HK-2 (cell line): ENCODE results near the gene FAM174B.

Source experiments
- DNase-seq: peaks from one replicate; pipeline ENCODE4 v3.0.0-alpha.2; 2018; ENCODE audit not compliant: unreplicated experiment

FAM174B gene

DNA sequence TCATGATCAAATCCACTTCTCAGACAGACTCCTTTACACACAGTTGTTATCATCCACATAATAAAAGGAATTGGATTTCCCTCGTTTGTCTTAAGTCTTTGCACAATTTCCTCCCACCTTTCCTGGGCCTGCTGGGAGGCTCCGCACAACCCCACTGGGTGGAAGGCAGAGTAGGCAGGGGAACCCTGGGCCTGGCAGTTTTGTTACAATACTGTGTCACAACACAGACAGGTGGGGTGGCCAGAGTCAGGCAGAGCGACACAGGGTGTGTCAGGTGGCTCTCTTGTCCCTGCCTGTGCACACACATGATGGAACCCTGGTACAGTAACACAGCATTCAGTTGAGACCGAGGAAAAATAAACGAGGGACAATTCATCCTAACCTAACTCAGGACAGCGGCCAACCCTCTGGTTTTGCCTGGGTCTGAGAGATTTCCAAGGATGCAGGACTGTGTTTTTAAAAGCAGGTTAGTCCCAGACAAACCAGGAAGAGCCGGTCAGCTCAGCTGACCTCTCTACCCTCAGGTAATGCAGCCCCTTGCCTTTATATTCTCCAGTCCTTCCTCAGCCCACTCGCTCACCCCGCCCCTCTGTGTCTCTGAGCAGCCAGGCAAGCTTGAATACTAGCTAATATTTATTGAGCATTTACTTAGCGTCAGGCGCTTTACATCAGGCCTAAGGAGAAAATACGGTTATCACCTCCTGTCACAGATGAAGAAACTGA lies 8.8 kb upstream of the FAM174B start:
- no peak for DNase-seq

DNA sequence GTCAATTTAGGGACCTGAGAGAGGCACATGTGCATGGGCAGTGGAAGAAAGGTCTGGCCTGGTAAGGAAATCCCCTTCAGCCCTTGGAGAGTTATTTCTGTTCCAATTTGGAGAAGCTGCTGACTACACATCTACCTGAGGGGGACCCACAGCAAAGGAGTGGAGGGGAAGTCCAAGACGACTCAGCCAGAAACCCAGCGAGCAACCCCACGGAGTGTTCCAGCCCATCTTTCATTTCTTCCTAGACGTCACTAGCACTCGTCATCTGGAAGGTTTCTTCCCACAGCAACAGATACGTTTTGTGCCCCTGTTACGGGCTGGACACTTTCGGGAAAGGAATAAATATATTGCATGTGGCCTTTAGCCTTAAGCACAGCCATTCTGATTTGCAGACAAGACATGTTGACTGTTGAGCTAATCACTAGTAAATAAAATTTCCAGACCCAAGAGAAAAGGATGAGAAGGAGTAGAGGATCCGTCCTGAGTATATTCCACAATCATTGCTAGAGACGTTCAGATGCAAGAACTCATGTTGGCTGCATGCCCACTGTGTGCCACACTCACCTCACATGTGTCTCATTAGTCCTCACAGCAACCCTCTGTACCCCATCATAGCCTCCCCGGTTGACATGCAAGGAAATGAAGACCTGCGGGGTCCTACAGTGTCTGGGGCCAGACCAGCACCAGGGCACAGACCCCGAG lies 7.8 kb upstream of the FAM174B start:
- no peak for DNase-seq

DNA sequence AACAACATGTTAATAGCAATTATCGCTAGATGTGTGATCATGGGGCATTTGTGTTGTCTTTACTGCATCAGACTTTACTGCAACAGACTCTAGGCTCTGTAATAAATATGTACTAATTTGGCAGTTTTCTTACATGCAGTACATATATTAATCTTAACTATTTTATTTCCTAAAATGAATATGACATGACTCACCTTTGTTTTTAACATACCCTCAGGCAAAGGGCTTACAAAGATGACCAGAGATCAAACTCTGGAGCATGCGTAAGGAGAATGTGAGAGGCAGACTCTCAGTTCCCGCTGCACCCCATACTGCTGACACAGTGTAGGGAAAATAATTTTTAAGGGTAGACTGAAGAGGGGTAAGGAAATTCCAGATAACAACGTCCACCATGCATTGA lies 7.2 kb upstream of the FAM174B start:
- DNase-seq, result no peak

DNA sequence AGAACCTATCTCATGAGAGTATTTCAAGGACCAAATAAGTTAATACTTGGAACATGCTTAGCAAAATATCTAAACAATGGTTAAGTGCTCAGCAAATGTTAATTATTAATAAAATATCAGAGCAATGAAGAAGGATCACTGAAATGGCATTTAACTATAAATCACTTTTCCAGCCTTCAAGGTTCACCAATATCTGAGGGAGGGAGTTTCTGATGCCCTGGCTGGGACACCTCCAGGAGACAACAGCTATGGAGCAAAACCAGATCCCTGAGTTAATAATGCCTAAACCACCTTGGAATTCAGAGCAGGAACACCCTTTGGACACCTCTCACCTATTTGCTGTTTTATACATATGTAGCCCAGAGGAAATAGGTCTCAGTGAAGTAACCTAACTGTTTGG lies 6.4 kb upstream of the FAM174B start:
- no peak for DNase-seq

DNA sequence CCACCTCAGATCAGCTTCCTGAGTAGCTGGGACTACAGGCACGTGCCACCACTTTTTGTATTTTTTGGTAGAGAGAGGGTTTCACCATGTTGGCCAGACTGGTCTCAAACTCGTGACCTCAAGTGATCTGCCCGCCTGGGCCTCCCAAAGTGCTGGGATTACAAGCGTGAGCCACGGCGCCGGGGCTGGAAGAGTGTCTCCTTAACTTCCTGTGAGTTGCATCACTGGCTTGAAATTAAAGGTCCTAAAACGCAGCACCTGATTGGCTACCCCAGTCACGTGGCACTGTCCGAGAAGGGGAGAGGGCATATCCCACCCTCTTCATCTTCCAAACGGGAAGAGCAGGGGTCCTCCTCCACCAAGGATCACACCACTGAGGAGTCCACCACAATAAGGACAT lies 5.5 kb upstream of the FAM174B start:
- DNase-seq, result no peak

DNA sequence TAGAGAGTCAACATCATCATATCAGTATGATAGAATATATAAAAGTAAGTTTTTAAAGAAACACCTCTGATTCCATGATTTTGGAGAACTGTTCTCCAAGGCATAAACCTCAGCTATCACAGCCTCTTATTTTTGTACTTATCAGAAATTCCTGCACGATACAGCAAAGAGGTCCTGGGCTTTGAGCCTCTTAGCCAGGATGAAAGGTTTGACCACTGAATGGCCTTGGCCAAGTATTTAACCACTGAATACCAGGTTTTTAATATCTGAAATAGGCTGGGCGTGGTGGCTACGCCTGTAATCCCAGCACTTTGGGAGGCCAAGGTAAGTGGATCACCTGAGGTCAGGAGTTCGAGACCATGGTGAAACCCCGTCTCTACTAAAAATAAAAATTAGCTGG lies 1.9 kb upstream of the FAM174B start:
- DNase-seq, result no peak

DNA sequence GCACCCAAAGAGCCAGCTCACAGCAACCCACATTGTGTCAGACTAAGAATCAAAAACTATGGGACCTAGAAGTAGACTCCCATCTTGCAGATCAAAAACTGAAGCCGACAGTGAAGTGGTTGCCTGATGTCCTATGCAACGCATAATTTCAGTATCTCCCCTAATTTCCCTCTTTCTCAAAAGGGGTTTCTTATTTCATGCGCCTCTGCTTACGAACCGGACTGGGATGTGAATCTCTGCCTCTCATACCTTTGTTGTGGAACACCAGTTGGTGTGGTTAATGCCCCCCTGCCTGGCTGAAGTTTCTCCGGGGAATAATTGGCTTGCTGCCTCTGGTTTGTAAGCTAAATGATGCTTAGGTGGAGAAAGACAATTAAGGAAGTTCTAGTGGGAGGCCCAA lies 514 bp upstream of the FAM174B start:
- no peak for DNase-seq

DNA sequence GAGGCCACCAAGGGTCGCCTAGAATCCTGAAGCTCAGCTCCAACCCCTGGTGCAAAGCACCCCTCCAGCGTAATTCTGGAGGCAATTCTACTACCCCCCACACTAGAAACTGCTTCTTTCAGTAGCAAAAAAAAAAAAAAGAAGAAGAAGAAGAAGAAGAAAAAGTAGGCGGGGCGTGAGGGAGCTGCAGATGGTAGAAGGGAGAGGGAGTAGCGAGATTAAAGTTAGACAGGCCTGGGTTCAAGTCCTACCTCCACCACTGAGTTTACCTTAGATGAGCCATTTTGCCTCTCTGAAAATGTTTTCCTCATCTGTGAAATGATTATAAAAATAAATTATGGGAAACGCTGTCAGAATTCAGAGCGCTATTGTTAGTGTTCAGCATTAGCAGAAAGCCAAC lies 913 bp downstream of the FAM174B start:
- DNase-seq, result no peak

DNA sequence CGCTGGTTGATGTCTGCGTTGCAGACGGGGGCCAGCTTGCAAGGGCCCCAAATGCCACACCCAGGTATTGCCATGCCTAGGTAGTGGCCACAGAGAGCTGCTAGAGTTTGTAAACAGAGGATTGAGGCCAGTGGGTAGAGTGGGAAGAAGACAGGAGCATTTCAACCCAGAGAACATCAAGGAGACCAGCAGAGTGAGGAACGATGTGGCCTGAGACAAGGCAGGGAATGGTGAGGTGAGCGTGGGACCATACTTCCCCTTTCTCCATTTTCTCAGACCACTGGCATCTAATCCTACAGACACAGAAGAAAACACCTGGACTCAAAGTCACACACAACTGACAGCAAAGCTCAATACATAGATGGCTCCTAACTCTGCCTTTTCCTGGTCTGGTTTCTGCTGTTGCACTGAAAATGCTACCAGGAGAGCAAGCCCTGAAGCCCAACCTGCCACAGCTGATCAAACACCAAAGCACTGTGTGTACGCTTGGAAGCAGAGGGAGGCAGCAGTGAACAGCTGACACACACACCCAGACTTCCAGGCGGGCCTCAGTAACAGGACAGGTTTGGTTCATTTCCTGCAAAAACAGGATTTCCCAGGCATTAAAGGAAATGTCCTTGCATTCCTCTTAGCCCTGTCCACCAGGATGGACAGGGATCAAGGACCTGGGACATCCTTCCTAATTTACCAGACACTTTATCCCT lies 1.6 kb downstream of the FAM174B start:
- DNase-seq, result no peak

DNA sequence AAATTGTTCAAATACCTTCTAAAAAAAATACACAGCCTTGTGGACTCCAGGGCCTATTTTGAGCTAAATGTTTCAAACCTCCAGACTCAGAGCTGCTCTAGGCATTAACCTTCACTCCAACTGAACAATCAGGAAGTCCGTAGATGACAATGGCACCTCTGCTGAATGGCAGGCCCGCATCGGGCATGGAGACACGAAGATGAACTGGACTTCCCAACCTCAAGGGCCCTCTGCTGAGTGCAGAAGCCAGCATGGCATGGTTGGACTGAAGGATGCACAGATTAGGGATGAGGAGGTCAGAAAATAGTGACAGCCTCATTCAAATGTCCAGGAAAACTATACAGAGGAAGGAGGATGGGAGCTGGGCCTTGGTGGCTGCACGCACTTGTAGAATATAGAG lies 2.2 kb downstream of the FAM174B start:
- DNase-seq, result no peak

DNA sequence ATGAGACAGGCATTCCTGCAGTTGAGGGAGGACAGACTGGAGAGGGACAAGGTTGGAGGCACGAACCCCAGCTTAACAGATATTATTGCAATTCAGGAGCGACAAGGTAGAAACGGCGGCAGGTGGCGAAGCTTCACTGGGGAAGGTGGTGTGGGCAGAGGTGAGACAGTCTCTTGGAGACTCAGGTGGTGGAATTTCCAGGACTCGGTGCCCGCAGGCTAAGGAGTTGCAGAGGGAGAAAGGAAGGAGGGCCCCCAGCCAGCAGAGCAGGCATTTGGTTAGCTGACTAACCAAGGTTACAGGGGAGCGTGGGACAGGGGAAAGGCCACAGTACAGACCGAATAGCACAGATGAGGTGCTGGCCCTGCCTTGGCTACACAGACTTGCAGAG lies 3.0 kb downstream of the FAM174B start:
- DNase-seq, result no peak

DNA sequence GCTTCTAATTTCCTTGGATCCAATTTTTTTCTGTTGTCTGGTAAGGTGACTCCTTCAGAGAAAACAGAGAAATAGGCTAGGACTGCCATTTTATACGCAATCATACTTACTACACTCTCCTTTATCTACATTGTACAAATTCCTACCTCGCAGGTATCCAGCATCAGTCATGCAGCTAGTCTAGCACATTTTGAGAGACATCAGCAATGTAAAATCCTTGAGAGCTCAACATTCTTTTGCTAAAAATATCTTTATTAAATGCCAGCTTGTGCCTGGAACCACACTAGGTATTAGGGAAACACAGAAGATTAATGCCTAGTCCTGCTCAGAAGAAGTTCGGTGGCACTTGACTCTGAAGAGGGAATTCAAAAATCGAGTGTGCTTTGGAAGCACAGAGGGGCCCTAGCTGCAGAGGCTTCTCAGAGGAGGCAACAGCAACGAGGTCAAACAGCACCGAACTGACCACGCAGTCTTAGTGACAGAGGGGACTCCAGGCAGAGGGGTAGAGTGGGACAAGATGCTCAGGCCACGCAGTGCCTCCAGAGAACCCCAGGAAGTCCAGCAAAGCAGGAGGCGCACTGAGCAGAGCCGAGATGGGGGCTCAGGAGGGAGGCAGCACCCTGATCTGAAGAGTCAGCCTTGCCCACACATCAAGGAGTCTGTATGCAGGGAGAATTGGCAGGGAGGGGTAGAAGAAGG lies 3.5 kb downstream of the FAM174B start:
- no peak for DNase-seq

DNA sequence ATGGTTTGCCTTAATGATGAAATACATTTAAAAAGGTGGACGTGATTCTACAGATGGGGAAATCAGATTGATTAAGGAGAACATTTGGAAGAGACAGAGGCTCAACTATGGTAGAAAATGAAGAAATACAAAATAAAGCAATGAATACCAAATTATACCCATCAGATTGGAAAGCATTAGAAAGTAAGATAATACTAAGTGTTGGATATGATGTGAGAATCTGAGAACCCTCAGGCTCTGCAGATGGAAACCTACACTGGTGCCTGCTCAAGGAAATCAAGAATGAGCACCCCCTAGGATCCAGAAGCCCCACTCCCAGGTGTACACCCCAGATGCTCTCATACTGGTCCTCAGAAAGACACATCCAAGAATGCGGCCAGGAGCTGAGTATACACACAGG lies 4.6 kb downstream of the FAM174B start:
- no peak for DNase-seq

DNA sequence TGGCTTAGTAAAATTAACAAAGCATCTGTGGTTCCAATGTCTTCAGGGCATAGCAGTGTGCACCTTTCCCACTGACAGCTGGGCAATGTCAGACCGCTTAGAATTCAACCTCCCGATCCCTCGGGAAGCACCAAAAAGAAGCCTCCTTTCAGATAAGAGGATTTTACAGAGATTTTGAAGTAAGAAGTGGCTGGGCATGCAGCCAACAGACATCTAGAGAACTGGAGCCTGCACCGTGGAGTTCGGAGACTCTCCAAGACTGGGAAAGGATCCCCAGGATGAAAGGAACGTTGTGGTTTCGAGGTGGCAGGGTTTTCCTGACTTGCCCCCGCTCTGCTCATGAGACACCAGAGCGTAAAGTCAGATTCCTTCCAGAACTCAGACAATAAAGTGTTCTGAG lies 5.3 kb downstream of the FAM174B start:
- DNase-seq, result no peak

DNA sequence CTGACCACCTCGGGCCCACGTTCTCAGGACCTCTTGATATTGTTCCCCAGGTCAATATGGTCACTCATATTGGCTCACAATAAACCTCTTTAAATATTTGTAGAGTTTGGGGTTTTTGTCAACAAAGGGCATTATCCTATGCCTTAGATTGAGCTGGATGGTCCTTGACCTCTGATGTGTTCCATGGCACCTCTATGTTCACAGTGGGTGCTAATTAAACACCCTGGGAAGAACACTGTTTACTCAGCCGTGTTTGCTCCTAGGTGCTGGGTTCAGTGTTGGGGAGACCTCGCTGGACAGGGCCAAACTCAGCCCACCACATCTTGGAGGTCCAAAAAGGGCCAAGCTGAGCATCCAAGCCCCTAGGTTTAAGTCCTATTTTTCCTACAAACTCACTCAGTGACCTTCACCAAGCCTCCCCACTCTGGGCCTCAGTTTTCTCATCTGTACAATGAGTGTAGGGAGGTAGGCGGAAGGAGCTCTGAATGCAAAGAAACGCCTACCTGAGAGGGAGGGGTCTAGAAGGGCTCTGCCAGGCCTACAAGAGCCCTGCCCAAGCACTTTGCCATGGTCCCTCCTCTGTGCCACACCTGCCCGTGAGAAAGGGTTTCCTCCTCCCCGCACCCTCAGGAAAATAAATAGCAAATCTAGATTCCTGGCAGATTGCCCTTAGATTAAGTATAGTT lies 7.2 kb downstream of the FAM174B start:
- no peak for DNase-seq

DNA sequence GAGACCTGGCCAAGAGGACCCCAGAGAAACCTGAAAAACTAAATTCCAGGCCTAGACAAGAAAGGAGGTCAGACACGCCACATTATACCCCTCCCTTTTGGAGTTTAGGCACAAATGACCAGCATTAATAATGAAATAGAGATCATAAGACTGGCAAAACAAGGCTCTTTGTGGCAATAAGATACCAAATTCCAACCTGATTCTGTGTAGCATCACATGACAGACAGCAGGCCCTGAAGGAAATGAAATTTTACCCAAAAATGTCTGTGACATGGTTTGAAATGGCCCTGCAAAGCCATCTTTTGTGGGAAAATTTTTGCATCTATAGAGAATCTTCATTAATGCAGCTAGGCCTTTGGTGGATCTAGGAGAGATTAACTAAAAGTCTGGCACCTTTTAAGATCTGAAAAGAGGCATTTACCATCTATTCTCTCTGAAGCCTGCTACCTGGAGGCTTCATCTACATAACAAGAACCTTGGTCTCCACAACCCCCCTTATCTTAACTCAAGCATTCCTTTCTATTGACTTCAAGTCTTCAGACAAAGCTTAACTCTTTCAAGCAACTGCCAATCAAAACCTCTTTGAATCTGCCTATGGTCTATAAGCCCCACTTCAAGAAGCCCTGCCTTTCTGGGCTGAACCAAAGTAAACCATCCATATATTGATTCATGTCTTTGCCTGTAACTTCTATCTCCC lies 8.0 kb downstream of the FAM174B start:
- no peak for DNase-seq

DNA sequence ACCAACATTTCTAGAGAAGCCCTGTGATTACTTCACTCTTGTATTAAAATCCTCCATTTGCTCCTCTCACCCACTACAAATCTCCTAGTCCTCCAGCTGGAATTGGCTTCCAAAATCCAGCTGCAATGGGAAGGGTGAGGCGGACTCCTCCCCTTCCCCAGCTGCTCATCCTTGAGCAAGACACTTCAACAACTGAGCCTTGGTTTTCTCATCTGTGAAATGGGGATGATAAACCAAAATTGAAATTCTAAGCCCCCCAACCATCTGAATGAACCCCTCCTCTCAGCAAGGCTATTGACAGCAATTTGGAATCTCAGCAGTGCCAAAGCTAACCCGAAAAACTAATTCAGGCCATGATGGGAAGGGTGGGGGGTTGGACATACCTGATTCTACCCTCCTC lies 9.4 kb downstream of the FAM174B start:
- DNase-seq, result no peak

DNA sequence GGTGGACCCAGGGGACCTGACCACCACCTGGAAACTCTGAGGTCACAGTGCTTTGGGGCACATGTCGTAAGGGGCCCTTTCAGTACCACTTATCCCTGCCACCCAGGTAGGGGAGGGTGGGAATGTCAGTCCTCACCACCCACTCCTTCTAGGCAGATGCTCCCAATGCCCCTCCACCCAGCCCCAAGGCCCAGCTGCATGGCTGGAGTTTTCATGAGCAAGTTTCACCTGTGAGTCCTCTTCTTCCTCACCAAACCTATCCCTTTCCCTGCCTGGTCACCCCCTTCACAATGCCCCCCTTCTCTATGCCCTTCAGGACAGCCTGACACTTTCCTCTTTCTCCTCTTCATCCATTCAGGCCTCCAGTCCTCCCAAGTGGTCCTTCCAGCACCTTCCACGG lies 9.8 kb downstream of the FAM174B start:
- DNase-seq, result no peak

DNA sequence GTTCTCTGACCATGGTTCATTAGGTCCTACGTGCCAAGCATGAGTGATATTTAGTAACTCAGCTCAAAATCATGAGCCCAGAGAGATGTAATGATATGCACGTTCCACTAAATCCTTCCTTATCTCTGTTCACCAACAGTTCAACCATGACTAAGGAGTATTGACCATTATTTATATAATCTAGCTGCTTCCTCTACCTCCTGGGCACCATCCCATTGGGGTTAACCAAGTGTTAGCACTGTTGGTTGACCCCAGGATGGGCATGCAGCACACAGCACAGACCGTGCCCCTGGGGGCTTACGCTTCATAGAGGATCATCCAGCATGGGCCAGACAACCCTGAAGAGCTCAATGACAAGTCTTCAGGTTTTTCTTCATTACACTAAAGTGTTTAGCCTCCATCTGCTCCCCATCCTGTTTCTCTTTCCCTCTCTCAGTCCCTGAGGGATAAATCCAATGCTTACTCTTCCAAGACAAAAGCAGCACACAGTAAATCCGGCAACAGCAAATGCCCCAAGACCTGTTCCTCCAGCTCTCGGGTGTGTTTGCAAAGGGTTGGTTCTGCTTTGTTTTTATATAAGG lies 10.4 kb downstream of the FAM174B start:
- no peak for DNase-seq

DNA sequence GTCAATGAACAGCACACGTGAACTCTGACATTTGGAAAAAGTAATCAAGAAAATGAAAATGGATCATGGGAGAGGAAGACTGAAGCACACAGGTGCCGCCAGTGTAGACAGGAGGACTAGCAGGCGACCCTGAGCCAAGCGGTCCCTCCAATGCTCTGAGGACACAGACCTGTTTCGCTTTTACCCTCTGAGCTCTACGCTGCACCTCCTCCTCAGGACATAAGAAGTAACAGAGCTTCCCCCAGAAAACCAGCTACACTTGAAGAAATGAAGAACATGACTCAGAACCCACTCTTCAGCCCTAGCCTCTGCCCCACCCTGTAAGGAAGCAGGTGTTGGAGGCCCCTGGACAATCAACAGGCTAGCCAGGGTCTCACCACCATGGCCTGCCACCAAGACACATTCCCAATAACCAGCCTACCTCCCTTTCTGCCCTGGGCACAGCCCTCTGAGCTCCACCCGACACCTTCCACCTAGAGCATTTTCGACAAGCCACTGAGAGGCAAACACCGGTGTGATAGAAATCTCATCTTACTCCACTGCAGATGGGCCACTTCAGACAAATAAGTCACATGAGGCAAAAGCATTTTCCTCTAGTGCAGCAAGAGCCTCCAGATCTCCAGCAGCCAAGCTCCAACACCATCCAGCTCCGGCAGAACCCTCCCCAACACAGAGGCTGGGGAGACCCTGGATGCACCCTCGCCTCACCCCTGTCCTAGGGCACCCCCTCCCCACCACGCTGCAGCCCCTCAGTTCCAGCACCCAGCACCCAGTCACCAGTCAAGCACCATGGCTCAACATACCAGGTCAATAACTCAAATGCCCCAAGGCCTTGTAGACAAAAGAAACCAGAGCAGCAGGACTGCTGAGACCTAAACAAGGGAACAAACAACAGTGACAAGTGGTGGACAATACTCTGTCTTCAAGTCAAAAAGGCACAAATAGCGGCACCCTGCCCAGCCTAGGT lies 11.4 kb downstream of the FAM174B start:
- no peak for DNase-seq
